Measurements from ENCODE around the gene MRPL1.
"Not testable (repeated sequence)": the region's sequence is repeated elsewhere in the genome, so short reads cannot be mapped to it uniquely, and the experiment has no call there.

Gene MRPL1

DNA sequence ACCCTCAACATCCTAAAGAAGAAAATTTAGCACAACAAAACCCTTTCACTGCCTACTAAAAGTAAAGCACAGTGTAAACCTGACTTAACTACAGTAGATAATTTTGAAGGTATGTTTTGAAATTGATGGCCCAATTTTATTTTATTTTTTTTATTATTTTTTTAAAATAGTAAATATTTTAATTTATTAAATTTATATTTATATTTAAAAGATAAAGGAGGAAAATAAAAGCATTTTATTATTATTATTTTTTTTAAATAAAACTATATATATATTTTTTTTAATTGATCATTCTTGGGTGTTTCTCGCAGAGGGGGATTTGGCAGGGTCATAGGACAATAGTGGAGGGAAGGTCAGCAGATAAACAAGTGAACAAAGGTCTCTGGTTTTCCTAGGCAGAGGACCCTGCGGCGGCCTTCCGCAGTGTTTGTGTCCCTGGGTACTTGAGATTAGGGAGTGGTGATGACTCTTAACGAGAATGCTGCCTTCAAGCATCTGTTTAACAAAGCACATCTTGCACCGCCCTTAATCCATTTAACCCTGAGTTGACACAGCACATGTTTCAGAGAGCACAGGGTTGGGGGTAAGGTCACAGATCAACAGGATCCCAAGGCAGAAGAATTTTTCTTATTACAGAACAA lies 120.4 kb downstream of the MRPL1 start:
- not testable (repeated sequence) for DNase-seq (ENCODE audit: low spot score)

GRCh38 chr4:77983612-77984311 lies 121.1 kb downstream of the MRPL1 start:
- DNase-seq (ENCODE audit: low spot score): not testable (repeated sequence)

- DNase-seq (ENCODE audit: low spot score): no peak
Observed at GRCh38 chr4:77989968-77990367, 127.3 kb downstream of the MRPL1 start.

DNA sequence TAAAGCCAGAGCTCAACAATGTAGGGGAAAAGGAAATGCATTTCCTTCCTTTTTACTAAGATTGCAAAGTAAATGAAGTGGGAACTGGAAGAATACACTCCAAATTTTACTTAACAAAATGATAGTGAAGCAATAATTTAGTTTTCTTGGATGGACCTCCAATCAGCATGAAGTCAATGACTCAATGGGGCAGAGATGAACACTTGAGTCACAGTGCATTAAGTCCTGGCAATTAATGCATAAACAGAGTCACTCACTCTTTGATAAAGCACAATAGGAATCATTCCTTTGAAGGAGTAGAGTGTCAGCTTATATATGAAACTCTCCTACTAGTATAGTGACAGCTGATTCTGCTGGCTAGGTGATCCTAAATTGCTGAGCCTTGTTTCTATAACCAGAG lies 127.8 kb downstream of the MRPL1 start:
- no peak for DNase-seq (ENCODE audit: low spot score)

- DNase-seq (ENCODE audit: low spot score): no peak
Observed at GRCh38 chr4:77990904-77991358, 128.3 kb downstream of the MRPL1 start.

DNA sequence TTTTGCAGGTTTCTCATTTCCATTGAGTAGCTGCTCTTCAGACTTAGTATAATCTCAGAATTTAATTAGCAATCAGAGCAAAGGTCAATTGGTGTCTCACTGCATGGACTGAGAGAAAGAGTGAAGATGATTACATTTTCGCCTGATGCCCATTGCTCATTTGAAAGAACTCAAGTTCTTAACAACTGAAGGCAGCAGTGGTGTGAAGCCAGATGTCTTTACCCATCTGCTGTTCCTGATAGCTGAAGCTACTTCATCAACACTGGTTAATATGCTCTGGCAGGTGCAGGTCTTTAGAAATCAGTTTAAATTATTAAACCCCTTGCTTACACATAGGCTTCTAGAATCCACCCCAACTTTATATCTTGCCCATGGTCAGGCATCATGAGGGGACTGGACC lies 130.0 kb downstream of the MRPL1 start:
- DNase-seq (ENCODE audit: low spot score): no peak

- peak; percentile 69 for DNase-seq (ENCODE audit: low spot score)
Observed at GRCh38 chr4:77994194-77994721, 131.6 kb downstream of the MRPL1 start.

DNA sequence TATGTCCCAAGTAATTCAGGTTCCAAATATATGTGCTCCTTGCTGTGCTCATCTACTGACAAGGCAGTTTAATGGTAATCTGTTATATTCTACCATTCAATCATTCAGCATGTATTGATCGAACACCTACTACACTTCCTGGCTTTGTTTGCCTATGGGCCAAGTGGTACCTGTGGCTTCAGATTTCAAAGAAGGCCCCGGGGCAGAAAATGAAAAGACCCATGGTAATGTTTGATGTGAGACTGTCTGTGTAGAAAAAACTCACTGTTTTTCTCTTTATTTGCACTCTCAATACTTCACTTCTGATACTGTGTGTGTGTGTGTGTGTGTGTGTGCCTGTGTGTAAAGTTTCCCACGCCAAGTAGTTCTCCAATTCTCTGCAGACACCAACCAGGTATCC lies 133.4 kb downstream of the MRPL1 start:
- DNase-seq (ENCODE audit: low spot score): no peak

DNA sequence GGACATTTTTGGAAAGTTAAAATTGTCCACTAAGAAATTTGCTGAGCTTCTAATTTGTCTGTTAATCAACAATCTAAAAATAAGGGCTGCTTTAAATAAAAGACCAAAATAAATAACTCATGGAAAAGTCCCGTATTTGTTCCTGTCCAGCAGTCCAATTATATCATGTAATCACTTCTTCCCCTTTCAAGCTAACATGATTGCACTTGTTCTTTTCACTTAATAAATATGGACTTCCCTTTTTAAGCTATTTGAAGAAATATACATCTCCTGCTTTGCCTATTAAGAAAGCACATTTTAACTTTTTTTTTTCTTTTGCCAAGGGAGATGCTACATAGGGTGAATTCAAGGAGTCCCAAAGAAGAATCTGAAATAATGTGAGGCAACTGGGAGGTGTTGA lies 138.9 kb downstream of the MRPL1 start:
- DNase-seq (ENCODE audit: low spot score): no peak

DNA sequence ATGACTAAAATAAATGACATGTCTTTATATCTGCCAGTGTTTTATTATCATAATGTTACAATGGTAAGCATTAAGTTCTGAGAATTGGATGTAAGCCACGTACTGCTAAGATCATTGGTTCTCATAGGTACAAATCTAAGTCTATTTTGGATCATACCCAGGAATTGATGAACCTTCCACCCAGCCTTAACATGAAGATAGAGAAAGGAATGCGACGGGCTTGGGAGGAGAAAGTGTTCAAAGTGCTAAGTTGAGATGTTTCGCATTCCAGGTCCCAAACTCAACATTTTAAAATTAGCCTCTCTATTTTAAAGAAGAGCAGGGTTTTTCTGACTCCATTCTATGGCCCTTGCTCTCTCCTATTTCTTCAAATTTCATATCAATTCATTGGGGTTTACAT lies 139.6 kb downstream of the MRPL1 start:
- DNase-seq (ENCODE audit: low spot score): no peak

Measured in SW480 (cell line).